CD1c-positive myeloid dendritic cell (primary cell): ENCODE measurements around the gene RAB11FIP4.

Experiments
- DNase-seq: peaks from one replicate; pipeline ENCODE4 v3.0.0-alpha.2; 2016; ENCODE audit errors: extremely low spot score

RAB11FIP4 gene

DNA sequence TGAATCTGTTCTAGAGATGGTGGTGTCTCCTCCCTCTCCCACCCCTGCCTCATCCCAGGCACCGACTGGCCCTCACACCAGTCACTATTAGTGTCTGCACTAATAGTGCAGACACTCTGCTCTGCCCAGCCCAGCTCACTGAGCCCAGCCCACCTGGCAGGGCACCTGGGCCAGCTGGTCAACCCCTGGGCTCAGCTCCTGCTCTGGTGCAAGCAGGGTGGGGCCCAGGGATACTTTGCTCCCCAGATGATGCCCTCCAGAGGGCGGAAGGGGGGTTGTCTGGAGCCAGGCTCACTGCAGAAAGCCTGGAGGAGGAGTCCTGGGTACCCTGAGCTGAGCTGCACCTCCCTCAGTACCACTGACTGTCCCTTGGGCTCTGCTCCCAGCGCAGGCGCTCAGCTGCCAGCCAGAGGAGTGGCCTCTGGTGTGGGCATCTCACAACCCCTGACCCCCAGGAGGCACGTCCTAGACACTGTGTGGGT, 14.5 kb downstream of the RAB11FIP4 start:
- no peak for DNase-seq

DNA sequence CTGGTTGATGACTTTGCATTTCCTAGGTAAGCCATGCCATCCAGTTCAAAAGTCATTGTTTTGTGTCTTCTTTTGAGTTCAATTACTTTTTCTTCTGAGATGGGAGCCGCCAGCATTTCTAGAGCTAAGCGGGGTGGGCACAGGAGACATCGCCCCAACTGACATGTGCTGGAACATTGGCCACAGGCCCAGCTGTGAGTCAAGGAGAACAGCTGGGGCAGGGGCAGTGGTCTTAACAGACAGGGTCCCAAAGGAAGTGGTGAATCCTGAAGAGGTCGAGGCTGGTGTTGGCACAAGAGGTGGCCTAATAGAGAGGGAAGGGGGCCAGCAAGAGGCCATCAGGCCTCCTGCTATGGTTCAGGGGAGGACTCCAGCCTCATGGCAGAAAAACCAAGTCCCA, 17.1 kb downstream of the RAB11FIP4 start:
- DNase-seq, result no peak

DNA sequence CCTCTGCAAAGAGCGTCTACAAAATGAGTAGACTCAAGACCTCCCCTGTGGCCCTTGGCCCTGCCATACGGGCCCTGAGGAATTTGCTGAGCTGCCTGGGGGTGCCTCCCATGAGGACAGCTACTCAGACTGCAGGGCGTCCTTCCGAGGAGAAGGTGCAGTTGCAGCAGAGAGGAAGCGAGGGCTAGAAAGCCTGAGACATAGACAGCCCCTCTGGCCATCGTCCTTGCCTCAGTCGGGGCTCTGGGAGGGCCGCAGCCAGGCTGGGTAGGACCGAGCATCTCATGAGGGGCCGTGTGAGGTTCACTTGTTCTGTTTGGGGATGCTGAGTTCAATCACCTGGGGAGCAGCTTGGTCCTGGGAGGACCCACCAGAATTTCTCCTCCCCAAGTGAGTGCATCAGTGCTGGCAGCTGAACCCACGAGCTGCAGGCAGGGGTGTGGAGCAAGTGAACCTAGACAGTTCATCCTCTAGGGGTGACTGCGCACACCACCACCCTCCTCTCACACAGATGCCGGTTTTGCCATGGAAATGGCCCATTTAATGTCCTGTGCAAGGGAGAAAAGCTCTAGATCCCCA, 20.3 kb downstream of the RAB11FIP4 start:
- DNase-seq, result no peak

DNA sequence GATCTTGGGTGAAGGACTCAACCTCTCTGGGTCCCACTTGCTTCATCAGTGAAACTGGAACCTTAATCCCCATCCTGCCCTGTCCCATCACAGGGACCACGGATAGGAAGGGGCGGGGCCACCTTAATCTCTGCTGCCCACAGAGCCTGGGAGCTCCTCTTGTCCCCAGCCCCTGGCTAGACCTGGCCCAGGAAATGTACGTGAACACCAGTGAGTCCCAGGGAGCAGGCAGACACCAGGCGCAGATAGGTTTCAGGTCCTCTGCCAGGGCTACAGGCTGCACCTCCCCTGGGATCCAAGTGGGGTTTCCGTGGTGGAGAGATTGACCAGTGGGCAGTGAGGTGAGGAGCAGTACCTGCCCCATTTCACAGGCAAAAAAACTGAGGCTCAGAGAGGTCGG, 21.0 kb downstream of the RAB11FIP4 start:
- no peak for DNase-seq

DNA sequence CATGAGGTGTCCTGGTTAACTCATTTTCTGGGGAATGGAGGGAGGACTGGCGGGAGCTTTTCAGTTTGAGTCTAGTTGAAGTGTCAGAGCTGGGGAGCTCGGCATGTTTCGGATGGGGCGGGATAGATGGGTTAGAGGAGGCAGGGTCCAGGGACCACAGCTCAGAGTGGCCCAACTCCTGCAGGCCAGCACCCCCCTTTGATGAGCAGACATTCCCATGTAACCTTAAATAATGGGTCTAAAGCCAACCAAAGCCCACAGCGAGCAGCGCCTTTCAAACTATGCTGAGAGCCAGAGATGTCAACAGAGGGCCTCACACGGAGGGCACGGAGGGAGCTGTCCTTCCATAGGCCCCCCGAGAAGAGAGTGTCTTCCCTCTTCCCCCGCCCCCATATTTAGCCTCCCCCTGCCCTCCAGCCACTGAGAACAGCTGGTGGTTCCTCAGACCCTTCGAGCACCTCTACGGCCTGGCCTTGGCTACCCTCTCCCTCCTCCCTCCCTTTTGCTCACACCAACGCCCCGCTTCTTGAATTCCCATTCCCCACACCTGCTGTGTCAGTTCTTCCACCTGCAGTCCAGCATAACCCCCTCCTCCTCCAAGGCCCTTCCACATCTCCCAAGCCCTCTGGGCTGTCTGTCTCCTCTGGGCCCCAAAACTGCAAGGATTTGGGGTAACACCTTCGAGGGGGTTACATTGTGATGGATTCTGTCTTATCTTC, 21.8 kb downstream of the RAB11FIP4 start:
- DNase-seq, result no peak

DNA sequence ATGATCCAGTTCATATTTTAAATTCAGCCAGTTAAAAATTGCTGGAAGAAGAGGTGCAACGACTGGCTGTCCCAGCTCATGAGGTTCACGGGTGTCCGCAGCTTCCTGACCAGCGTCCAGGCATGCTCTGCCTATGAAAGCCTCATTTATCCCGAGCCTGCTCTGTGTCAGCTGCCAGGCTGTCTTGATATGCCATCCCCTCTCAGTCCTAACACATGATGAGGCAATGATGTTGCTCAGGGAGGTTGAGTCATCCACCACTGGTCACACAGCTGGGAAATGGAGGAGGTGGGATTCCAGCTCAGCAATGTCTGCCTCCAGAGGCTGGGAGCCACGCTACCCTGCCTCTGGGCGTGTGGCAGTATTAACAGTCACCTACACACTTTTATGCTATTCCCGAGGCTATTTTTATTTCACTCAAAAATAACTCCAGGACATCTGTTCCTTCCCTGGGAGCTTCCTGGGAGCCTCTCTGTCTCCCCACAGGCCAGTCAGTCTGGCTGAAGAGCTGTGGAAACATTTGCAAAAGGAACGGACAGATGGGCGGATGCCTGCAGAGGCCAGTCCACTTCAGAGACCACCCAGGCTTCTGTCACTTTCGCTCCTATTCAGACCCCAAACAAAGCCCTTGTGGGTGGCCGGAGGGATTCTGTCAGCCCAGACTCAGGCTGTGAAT, 22.5 kb downstream of the RAB11FIP4 start:
- DNase-seq, result peak; percentile 10

DNA sequence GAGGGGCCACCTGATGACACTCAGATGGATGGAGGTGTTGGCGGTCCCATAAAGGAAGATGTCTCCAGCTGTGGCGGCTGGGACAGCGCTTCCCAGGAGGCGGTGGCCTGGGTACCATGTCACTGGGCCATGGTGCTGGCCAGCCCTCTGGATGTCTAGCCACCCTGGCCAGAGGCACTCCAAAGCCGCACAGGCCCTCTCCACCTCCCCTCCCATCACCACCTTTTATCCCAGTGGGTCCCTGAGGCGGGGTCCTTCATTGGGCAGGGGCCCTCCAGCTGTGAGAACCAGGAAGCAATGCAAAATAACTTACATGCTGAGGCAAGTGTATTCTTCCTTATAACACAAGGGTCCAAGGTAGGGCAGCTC, 23.1 kb downstream of the RAB11FIP4 start:
- DNase-seq, result no peak

DNA sequence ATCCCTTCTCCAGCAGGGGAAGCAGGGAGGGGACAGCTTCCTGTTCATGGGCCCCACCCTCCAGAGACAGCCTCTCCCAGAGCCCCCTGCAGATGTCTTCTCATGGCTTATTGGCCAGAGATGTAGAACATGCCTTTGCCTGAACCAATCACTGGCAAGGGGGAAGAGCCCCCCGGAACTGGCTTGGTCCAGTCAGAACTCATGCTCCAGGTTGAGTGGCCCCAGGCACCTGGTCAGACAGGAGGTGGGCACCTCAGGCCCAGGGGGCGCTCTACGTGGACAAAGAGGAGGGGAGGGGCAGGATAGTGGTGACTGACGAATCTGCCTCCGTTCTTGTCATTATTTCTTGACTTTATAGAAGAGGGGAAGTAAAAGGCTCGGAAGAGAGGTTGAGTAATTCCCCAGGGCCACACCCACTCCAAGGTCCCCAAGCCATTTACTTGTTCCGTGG, 23.6 kb downstream of the RAB11FIP4 start:
- peak; percentile 75 for DNase-seq

DNA sequence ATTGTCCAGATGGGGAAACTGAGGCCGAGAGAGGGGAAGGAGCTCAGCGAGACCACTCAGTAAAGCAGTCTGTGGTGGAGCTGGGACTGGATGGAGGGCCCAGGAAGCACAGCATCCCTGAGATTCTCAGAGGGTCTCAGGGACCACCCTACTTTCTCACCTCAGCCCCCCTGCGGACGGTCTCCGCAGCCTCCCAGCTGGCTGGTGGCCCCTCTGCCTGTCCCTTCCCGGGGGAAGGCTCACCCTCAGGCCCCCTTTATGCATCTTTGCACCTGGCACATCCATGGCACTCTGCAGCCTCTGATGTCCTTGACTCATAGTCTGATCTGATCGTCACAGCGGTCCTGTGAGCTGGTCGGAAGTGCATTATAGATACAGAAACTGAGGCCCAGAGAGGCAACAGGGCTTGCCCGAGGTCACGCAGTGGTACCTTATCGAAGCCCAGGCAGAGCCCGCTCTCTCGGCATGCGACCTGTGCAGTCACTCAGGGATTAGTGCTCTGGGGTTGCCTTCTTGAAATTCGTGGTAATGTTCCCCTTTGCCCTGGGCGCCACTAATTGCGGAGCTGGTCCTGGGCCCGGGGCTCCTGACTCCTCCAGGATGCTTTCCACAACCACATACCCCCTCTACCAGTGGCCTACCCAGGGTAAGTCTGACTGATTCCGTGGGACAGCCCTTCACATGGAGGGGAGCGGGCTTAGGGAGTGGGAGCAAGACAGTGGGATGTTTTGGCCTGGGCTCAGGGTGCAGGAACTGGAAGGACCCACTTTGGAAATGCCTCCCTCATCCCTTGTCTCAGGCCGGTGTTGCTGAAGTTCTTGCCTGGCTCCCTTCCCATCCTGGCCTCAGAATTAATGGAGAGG, 24.4 kb downstream of the RAB11FIP4 start:
- DNase-seq, result no peak

DNA sequence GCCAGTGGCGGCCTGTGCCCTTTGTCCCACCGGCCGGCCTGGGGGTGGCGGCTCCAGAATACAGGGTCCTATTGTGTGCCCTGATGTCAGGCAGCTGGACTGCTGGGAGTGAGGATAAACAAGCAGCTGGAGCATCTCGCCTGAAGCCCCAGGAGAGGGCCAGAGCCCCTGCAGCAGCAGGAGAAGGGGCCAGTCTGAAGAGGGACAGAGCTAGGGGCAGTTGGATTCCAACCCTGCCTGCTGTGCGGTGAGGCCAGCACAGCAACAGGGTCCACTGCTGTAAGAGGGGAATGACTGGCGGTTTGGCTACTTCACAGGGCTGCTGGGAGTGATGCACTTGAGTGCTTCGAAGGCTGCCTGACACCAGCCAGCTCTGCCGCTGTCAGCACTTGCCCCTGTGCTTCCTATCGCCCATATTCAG, 25.0 kb downstream of the RAB11FIP4 start:
- no peak for DNase-seq

DNA sequence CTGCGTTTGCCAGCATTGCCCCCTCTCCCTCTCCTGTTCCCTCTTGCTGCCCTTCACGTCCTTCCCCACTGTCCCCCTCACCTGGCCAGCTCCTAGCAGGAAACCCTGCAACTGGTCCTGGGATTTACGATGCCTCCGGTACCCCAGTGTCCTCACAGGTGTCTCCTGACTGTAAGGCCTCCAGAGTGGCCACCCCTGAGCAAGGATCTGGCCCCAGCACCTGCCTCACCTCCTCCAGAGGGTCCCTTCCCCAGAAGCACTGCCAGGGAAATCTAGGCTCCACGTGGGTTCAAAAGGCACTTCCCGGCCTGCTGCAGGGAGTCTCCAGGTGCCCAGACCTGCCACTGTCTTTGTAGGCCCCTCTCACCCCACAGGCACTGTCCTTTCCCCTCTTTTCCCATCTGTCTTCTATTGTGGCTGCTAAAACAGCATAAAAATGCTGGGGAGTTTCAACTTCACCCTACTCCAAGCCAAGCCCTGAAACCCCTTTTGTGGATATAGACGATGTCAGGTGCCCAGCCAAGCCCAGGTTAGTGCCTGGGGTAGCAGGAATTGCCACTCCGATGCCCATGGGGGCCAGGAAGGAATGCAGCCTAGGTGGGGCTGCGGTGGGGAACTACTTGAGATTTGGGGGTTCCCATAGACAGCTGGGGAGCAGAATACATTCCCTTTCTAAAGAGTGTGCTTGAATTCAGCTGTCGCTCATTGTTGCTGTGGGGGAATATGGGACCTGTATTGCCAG, 25.7 kb downstream of the RAB11FIP4 start:
- no peak for DNase-seq

DNA sequence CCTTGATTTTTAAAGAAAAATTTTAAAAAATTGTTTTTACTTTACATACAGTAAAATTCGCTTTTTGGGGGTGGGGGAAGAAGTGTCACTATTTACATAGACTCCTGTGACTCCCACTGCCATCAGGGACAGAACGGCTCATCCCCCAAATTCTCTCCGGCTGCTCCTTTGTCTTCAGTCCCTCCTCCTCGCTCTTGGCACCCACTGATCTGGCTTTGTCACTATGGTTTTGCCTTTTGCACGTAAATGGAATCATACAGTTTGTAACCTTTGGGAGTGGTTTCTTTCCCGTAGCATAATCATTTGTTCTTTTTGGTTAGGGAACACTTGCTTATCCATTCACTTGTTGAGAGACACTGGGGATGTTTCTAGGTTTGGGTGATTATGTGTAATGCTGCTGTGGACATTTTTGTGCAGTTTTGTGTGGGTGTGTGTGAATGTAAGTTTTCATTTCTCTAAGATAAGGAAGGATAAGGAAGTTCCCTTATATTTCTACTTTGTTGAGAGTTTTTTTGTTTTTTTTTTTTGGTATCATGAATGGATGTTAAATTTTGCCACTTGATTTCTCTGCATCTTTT, 27.4 kb downstream of the RAB11FIP4 start:
- peak; percentile 65 for DNase-seq

DNA sequence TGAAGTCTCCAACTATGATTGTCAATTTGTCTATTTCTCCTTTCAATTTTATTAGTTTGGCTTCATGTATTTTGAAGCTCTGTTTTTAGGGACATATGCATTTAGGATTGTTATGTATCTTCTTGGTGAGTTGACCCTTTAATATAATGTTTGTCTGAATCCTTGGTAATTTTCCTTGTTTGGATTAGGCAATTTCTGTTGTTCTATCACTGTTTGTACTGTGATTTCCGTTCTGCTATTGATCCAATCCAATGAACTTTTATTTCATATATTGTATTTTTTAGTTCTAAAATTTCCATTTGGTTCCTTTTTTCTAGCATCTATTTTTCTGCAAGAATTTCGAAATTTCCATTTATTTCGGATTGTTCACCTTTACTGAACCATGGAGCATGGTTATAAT, 31.0 kb downstream of the RAB11FIP4 start:
- no peak for DNase-seq

DNA sequence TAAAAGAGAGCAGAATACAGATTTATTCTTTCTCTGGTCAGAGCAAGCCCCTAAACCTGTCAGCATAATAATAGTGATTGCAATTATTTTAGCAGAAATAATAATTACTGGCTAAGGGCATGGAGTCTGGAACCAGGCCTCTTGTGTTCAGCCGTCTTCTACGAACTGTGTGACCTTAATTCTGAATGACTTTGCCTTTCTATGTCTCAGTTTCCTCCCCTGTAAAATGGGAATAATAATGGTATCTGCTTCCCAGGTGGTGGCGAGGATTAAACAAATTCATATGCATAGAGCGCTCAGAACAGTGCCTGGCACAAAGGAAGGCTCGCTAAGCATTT, 33.4 kb downstream of the RAB11FIP4 start:
- DNase-seq, result no peak

DNA sequence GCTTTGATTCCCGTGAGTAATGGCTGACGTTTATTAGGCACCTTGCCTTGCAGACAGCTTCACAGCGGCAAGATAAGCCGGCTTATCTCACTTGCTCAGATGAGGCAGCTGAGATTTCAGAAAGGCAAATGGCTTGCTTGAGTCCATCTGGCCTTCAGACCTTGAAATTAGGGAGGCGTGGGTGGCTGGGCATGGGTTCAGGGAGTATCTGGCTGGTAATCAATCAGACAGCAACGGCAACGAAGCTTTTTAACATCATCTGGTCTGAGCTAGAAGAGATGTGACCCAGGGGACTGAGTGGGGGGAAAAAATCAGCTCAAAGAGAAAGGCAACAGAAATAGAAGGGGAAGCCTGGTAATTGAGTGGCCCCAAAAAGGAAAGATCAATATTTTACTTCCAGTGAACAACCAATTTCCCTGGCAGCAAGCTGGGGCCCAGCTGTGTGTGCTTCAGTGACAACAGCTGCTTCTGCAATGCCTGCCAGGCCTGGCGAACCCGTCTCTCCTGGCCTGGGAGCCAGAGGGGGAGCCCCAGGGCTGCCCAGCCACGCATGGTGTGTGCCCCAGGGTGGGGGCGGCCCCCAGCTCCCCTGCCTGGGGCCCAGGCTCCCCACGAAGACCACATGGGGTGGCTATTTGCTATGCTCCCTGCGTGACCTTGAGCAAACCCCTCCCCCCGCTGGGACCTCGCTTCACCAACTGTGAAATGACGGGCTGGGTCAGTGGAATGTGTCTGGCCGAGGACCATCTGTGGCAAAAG, 34.0 kb downstream of the RAB11FIP4 start:
- DNase-seq, result no peak

DNA sequence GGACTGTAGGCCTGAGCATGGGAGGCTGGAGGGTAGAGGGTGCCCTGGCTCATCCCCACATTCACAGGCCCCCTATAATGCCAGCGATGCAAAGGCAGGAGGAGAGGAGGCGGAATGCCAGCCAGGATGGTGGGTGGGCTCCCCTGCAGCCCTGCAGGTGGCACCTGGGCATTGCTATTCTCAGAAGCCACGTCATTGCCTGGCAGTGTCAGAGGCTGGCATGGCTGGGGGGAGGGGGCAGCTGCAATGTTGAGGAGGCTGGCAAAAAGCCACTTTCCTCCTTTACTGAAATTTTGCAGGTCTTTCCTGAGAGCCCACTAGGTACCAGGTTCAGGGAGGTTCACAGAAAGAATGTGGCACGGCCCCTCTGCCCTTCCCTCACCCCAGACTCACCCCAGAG, 36.2 kb downstream of the RAB11FIP4 start:
- no peak for DNase-seq

DNA sequence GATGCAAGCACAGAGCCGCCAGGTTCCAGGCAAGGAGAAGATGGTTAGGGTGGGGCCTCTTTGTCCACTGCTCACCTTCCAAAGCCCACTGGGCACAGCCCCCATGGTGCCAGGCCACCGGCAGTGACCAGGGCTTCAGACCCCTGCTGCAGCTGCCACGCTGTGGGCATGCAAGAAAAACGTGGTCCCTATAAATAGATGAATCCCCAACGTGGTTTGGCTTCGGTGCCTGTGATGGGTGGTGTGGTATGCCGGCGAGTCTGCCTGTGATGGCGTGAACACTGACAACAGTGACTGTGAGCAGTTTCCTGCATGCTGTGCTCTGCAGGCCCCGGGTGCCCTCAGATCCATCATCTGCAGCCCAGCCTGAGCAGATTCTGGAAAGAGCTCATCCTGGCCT, 36.6 kb downstream of the RAB11FIP4 start:
- DNase-seq, result no peak

DNA sequence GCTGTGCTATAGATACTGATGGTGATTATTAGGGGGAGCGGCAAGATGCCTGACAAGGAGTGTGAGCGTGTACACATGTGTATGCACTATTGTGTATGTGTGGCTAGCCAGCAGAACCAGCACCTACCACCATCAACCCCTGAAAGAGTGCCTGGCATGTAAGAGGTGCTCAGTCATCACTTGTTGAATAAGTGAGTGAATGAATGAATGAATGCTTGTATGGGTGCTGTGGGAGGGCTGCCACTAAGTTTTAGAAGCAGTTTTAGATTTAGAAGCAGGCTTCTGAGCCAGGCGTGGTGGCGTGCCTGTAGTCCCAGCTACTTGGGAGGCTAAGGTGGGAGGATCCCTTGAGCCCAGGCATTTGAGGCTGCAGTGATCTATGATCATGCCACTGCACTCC, 37.0 kb downstream of the RAB11FIP4 start:
- DNase-seq, result no peak

DNA sequence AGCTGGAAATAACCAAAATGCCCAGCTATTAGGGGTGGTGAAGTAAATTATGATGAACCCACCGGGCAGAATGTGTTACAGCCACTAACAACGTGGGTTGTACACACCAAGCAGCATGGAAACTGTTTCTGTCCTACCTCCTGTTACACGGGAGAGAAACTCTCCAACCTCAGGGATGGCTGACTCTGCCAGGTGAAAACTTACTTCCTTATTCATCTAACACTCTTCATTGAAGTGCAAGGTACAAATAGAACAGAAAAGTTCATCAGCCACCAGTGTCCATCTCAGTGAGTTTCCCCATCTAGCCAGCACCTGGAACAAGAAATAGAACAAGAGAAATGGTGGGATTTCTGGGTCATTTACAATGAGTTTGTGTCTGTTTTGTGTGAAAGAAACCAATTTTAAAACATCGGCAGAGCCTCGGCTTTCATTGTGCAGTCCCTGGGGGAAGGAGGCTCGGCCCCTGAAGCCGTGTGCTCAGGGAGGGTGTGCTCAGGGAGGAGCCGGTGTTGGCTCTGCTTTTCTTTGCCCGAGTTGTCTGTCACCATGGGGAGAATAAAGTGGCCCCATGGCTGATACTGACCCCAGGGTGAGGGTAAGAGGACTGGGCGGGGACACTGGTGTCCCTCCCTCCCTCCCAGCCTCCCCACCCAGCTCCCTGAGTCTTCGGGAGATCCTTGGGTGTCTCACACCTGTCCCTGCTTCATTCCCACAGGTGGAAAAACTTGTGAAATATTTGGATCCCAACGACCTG, 39.8 kb downstream of the RAB11FIP4 start:
- no peak for DNase-seq
